HG02763 (cell line): ENCODE data around the gene ADPRH.
A peak's percentile ranks its signal among the peaks of the same experiment; 100 is the strongest.
"Not testable (repeated sequence)": the region's sequence is repeated elsewhere in the genome, so short reads cannot be mapped to it uniquely, and the experiment has no call there.

Source experiments
- ATAC-seq: cut with Tn5 transposase; IDR thresholded peaks from one replicate; pipeline ENCODE4 v1.9.1; 2021; ENCODE audit warnings: mild to moderate bottlenecking, moderate library complexity; ENCODE audit not compliant: unreplicated experiment

The ADPRH gene

DNA sequence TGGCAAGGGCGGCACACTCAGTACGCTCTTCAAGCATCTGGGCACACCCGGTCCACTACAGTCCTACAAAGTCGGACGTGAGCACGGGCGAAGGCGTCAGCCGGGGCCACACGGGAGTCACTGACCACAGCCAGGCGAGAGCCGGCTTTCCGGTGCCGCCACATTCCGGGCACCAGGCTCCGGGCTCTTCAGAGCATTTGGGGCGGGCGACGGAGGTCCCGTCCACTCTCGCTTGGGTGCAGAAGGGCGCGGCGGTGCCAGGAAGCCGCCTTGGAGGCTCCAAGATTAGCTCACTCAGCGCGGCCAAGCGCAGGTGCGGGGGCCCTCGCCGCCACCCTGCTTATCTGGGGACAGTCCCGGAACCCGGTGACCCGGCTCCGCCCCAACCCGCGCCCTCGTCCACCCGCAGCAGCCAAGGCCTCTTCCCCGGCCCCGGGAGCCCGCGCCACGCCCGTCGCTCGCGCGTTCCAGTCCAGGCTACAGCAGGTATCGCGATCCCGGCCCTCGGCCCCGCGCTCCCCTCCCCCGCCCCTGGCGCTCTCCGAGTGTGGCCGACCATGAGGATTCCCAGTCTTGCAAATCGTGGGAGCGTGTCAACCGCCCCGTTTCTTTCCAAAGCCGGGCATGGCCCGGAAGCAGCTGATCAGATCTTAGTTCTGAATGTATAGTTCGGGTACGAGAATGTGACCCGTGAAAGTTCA, at the start of gene ADPRH:
TSS of gene ADPRH (plus strand) at position 127 of the 701 bp plus-strand sequence. CDS start 2,678 bp downstream, outside the sequence.
- ATAC-seq: peak; percentile 60

DNA sequence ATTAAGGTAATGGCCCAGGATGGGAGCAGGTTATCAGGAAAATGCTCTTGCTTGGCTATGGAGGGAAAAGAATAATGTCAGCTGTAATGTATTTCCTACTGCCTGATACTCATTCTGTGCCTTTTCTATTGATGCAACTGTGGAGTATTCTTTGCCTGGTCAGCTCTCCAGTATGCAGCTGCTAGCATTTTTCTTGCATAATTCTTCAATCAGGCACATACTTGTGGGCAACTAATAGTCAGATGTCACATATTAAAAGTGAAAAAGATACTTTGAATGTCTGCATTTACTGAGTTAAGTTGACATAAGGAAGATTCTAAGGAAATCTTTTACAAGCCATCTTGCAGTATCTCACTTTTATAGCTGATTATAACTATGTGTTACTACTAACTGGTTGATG, 49.4 kb upstream of the ADPRH start:
- ATAC-seq: no peak

DNA sequence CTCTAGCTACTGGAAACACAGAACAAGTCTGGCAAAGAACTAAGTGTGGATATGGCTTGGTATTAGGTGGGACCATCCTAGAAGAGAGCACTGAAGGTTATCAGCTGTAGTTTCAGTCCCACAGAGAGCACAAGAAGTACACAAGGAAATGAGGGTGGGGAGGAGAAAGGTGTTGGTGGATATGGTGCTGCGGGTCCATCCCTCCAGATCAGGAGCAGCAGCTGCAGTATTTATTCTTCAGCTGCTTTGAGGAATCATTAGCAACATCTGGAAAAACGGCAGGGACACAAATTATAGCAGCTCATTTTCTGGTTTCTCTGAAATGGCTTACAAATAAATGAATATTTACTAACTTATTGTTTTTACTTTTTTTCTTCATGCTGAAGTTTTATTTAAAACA, 48.8 kb upstream of the ADPRH start:
- ATAC-seq: no peak

DNA sequence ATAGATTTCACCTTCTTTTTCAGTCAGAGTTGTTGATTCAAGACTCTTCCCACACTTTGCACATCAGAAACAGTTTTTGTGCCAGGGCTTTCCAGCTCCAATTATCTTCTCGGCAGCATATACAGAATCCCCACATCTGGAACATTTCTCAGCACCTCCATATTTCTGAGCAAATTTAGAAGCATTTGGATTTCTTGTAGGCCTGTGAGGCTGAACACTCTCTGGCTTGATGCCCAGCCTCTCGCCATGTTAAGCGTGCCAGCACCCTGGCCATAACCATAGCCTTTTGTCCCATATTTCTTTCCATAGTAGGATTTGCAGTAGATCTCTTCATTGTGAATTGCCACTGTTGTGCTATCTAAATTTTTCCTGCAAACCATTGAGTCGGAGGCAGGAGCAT, 48.1 kb upstream of the ADPRH start:
- no peak for ATAC-seq

DNA sequence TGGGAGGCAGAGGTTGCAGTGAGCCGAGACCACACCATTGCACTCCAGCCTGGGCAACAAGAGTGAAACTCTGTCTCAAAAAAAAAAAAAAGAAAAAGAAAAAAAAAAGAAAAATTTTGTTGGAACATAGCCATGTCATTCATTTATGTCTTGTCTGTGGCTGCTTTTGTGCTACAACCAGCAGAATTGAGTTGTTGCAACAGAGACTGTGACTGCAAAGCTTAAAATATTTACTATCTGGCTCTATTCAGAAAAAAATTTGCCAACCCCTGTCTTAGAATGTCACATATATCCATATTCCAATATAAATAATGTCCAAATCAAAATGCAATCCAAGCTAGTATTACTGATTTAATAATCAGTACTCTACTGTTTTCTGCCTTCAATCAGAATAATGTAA, 45.0 kb upstream of the ADPRH start:
- no peak for ATAC-seq

DNA sequence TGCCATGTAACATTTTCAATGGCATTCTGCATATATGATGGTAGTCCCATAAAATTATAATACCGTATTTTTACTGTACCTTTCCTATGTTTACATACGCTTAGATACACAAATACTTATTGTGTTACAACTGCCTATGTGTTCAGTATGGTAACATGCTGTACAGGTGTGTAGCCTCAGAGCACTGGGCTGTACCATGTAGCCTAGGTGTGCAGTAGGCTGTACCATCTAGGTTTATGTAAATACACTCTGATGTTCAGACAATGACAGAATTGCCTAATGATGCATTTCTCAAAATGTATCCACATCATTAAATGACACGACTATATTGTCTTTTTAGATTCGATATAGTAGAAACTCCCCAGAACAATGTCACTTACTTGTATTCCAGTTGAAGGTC, 42.5 kb upstream of the ADPRH start:
- no peak for ATAC-seq

DNA sequence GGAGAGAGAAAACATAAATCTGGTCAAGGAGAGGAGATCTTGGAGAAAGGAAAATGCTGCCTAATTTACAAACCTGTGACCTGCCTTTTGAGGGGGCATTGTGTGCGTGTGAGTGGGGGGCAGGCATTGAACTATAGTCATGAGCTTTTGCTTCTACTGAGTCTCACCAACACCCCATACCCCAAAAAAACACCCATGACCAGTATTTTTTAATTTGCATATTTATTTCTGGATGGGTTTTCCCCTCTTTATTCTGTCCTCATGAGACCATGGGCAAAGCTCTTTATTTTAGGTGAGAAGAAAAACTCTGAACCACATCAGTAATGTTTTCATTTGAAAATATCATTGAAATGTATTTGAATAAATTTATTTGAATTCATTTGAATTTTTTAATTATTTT, 40.5 kb upstream of the ADPRH start:
- ATAC-seq: no peak

DNA sequence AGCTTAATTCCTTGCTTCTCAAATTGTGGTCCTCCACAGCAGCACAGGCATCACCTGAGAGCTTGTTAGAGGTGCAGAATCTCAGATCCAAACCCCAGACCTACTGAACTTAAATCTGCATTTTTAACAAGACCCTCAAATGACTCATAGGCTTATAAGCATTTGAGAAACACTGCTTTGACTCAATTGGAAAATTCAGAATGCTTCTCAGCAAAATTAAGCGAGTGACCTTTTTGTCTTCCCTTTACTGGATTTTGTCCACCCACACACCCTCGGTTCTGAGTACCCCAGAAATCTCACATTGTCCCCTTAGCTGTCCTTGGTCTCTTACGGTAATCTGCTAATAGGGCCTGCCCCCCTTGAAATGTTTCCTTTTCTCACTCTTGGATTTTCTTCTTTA, 37.7 kb upstream of the ADPRH start:
- ATAC-seq: no peak

DNA sequence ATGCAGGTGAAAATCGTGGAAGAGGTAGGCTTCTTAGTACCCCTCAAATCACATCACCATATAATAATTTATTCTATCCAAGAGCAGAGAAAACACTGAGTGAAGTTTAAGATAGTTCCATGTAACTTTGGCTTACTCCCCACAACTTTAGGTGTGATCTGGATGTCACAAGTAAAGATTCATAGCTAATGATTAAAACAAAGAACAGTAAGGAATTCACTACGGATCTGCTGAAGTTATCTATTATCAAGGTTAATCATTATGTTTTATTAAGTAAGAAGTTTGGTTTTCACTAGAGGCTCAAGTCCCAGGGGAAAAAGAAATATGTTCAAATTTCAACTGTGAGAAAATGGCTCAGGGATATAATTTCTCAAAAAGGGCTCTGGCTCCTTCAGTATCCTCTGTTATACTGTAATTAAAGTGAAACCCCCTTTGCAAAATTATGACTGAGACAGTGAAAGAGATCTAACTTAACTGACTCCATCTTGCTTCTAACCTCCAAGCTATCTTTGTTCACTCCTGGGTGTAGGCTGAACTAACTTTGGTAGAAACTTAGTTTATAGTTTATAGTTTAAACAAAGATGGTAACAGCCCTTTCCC, 37.0 kb upstream of the ADPRH start:
- no peak for ATAC-seq

DNA sequence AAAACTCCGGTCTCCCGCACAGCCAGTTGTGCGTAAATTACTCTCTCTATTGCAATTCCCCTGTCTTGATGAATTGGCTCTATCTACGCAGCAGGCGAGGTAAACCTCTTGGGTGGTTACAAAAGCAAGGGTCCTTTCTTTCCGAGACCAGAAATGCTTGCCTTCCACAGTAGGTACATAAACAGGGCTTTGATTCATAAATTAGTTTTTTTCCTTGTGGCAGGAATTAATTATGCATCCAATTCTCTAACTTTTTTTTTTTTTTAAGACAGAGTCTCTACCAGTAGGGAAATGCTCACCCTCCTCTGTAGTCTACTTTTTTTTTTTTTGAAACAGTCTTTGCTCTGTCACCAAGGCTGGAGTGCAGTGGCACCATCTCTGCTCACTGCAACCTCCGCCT, 36.1 kb upstream of the ADPRH start:
- no peak for ATAC-seq

DNA sequence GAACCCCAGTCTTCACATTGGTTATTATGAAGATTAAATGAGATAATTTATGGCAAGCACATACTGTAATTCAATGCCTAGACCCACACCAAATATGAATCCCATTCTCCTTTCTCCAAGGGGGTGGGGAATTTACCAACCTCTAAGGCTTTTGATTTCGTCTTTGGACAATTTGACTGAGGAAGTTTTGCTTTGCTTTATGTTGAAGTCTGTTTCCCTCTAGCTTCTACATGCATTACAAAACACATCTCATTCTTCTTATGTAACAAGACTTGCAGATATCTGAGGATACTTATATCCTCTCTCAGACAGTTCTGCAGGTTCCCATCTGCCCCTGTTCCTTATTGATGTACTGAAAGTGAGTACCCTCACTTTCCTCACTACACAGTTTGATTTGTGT, 32.1 kb upstream of the ADPRH start:
- no peak for ATAC-seq

DNA sequence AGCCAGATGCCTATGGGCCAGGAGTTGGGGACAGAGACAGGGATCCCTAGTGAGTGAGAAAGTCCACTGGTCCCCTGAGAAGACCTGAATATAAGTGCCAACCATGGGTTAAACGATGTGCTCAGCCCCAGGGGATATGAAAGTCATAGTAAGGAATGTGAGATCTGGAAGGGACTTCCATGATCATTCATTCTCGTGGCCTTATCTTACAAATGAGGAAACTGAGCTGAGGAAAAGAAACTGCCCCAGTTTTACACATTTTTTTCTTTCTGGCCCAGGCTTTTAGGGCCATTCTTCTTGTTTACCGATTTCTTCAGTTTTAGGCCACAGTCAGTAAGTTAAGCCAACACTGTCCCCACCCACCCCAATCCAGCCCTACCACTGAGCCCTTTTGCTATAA, 31.0 kb upstream of the ADPRH start:
- ATAC-seq: no peak

DNA sequence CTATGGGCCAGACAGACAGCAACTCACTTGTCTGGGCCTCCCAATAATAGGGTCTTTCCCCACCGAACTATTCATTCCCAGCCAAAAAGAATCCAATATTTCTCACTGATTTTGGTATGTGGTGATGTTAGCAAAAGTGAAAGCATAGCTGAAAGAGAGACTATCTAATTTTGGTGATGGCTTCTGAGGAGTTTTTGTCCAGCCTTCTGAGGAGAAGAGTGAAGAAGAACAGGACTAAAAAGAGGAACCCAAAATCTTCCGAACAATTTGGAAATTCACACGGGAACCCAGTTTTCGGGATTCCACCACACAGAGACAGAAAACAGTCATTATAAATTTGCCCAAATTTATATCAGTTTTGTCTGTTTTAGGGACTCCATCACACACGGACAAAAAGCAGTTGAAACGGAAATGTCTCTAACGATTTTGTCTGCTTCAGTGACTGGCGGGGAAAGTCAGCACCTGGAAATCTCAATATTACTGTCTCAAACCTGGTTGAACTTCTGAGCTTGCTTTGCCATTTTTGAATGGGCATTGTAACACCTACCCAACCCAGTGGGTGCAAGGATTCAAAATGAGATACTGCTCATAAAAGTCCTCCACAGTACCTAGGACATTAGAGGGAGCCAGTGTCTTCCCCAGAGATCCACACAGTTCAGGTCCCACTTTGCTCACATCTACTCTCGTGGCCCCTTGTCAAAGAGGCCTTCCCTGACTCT, 28.9 kb upstream of the ADPRH start:
- no peak for ATAC-seq

DNA sequence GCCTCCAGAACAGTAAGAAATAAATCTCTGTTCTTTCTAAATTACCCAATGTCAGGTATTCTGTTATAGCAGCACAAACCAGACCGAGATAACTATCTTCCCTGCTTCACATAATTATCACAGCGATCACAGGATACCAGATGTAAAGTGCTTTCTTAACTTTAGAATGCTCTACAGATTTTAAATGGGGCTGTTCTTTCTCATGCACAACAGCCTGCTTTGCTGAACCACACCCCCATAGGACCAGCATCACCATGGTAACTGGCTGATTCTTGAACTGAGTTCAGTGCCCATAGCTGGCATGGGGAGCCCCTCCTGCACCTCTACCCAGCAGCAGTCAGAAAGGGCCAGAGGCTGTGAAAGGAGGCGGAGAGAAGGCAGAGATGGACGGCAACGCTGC, 27.7 kb upstream of the ADPRH start:
- no peak for ATAC-seq

DNA sequence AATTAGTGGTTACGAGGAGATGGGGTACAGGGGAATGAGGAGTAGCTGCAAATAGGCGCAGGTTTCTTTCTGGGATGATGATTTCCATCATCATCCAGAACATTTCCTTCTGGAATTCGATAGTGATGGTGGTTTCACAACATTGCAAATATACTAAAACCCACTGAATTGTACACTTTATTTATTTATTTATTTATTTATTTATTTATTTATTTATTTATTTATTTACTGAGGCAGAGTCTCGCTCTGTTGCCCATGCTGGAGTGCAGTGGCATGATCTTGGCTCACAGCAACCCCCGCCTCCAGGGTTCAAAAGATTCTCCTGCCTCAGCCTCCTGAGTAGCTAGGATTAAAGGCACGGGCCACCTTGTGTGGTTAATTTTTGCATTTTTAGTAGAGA, 26.4 kb upstream of the ADPRH start:
- not testable (repeated sequence) for ATAC-seq

DNA sequence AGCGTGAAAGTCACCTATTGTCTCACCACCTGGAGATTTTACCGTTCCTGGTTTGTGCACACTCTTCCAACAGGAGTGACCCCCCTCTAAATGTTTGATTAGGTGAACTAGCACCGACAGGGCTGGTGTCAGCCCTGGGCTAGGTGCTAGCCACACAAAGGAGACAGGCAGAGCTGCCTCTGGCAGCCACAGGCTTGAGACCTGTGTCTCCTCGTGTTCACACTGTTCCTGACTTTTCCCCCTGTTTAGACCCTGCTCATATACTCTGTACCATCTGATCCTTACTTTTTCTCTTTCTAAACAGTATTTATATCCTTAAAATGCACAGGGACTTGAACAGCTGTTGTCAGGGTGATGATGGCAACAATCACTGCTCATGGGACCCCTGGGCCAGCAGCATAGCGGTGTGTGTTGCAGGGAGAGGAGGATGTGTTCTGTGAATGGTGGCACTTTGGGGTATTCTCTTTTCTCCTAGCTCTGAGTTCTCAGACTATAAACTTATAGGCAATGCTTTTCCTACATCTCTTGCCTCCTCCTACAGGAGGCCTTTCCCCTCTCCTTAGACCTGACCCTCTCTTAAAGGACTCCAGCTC, 25.4 kb upstream of the ADPRH start:
- ATAC-seq: no peak

DNA sequence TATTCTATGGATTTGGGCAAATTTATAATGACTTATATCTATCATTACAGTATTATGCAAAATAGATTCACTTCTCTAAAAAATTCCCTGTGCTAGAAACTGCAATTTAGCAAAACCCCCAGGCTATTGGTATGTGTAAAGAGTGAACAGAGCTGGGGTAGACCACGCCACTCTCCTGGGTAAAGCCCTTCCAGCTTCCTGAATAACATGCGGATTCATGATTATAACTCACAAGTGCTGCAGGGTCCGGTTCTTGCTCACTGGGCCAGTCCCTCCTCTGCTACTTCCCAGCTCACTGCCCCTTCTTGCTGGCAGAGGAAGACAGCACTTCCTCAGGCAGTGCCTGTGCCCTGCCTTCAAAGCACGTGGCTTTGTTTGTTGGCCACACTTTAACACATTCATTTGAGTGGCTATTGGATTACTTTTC, 24.0 kb upstream of the ADPRH start:
- ATAC-seq: no peak

DNA sequence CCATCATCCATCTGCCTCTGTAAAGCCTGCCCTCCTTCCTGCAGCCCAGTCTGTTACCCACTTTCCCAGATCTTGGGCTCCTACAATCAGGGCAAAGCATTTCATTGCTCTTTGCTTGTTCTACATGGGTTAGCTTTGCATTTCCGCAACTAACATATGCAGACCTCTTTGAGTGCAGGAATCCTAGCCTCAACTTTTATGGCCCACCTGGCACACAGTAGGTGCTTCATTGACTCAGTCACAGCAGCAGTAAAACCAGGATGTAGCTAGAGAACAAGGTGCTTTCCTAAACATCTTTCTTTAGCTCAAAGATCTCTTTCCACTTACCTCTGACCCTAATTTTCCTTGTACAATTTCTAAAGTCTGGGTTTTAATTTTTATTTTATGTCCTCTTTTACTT, 23.4 kb upstream of the ADPRH start:
- no peak for ATAC-seq

DNA sequence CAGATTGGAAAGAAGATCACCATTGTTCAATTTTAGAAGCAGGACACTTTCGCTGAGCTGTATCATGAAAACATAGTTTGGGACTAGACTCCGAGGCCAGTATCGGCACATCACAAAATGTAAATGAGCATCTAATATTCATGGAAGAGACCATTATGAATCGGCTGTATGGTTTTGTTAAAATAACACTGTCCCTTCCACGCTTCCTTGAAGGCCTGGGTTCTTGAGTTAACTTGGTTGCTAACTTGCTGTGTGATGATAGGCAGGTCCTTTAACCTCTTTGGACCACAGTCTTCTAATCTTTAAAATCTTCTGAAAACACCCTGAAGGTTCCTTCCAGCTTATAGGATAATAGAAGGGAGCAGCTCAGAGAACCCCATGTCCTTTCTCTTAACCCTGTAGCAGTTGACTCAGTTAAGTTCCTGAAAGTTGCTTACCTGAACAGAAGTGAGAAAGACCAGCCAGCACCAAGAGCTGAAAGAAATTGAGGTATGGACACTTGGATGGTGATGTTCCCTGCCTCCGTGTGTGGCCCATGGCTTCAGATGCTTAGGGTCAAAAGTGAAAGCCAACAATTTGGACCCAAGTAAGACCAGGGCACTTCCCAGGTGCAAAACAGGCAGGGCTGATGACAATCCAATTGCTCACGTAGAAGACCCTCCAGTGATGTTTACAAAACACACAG, 22.0 kb upstream of the ADPRH start:
- ATAC-seq: no peak

DNA sequence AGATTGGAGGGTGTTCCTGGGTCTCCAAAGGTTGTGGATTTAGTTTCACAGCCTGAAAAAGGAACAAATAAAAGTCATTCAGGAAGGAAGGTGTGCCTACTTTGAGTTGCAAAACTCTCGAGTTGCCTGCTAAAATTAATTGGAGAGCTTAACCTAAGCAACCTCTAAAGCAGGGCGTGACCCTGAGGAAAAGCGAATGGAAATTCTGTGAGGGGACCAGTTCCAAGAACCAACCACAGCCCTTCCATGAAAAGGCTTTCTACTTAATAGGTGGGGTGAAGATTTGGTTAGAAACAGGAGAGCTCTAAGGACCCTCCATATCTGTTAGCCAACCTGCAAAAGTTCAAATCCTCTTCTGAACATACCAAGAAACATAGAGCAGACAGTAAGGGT, 21.4 kb upstream of the ADPRH start:
- no peak for ATAC-seq

DNA sequence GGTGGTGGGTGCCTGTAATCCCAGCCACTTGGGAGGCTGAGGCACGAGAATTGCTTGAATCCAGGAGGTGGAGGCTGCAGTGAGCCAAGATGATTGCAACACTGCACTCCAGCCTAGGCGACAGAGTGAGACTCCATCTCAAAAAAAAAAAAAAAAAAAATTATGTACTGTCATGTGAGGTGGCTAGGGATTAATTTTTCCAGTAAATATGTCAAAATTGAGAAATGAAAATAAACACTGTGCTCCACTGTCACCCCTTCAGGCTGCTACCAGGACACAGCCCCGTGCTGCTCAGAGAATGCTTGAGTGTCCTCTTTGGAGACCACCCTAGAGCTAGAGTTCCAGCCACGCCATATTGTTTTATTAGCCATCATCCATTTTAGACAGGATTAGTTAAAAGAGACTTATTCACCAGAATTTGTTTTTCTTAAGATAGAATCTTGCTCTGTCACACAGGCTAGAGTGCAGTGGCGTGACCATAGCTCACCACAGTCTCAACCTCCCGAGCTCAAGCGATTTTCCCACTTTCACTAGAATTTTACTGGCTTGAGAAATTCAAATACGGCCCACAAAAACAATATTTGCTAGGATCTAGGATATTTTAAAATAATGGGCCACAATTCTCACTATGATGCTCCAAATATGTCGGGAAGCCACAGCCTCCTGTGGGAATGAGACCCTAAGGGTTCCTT, 20.5 kb upstream of the ADPRH start:
- ATAC-seq: no peak
